Bone marrow (tissue), 2 donors: ENCODE results near the gene NUBP1.
"Not testable (repeated sequence)": the region's sequence is repeated elsewhere in the genome, so short reads cannot be mapped to it uniquely, and the experiment has no call there.

Experiments
- DNase-seq, 2 donors: peaks; one replicate each; lab custom pipeline; 2025; lab: John Stamatoyannopoulos, UW

The NUBP1 gene

DNA sequence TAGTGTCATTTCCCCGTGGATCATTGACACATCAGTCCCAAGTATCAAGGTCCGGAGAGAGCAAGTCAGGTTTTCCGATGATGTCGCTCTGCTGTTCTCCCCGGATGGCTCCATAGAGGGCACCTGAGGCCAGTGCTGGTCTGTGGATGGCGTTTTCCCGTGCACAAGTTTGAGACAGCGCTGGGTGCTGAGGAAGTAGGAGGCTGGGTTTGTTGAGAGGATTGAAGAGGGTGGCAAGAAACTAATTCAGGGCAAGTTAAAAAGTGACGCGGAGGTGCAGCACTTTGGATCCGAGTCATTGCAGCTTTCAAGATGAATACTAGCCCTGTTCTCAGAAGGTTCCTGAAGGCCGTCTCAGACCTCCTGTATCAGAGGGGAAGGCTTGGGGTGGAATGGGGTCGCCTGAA is 7.7 kb downstream of the NUBP1 start:
- no peak for DNase-seq

DNA sequence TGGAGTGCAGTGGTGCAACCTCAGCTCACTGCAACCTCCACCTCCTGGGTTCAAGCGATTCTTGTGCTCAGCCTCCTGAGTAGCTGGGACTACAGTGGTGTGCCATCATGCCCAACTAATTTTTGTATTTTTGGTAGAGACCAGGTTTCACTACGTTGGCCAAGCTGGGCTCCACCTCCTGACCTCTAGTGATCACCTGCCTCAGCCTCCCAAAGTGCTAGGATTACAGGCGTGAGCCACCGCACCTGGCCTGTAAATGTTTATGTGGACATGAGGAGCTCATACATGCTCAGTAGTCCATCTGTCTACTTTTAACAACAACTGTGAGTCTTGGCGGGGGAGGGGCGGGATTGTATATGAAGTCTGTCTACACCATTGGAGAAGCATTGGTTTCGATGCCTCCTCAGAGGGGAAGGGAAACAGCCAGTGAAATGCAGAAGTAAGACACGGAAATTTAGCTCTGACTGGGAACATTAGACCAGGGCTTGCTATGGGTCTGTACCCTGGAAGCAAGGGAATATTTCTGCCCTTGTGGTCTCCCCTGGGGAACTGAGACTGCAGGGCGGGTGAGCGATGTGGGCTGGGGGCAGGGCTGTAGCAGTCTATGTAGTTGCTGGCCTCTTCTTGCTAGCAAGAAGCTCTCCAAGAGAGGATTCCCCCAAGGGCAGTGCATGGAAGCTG is 9.3 kb downstream of the NUBP1 start:
- peak; percentile 29 to 39 for DNase-seq

DNA sequence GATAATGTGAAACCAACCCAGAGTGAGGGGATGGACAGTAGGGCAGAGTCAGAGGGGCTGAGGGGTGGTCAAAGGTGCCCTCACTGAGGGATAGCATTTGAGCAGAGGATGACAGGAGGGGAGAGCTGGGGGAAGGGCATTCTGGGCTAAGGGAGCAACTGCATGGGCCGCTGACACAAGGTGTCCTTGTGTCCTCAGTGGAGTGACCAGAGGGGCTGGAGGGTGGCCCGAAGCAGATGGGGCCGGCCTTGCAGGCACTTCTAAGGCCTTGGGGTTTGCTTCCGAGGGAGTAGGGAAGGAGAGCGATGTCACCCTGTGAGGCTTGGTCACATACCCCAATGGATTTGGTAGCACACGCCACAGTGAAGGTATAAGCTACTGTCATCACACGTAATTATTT is 10.0 kb downstream of the NUBP1 start:
- DNase-seq, result no peak

DNA sequence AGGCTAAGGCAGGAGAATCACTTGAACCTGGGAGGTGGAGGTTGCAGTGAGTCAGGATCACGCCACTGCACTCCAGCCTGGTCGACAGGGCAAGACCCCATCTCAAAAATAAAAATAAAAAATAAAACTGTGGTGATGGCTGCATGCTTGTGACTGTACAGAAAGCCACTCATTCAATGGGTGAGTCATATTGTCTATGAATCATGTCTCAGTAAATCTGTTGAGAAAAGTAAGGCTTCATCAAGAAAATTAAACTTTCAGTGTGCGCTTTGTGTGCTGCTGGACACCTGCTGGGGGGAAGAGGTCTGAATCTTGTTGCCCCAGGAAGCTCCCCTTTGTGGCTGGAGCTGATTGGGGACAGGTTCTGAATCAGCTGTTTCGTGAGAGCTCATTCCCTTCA is 11.3 kb downstream of the NUBP1 start:
- DNase-seq, result no peak

DNA sequence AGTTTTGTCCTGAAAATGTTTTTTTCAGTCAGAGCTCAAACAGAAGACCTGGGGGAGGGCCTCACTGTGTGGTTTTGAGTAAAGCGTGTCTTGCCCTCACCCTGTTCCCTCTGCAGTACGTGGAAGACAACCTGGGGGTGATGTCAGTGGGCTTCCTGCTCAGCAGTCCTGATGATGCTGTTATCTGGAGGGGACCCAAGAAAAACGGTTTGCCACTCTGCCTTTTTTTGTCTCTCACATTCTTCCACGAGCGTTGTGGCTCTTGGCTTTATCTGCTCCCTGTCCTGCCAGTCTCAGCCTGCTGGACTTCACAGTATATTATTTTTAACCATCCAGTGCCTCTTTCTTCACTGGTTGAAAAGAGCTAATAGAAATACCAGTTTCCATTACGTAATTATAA is 12.9 kb downstream of the NUBP1 start:
- no peak for DNase-seq

DNA sequence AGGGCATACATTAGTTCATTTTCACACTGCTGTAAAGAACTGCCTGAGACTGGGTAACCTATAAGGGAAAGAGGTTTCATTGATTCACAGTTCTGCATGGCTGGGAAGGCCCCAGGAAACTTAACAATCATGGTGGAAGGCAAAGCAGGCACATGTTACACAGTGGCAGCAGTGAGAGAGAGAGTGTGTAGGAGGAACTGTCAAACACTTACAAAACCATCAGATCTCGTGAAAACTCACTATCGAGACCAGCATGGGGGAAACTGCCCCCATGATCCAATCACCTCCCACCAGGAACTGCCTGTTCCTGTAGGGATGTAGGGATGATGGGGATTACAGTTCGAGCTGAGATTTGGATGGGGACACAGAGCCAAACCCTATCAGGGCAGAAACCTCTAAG is 17.2 kb downstream of the NUBP1 start:
- no peak for DNase-seq

DNA sequence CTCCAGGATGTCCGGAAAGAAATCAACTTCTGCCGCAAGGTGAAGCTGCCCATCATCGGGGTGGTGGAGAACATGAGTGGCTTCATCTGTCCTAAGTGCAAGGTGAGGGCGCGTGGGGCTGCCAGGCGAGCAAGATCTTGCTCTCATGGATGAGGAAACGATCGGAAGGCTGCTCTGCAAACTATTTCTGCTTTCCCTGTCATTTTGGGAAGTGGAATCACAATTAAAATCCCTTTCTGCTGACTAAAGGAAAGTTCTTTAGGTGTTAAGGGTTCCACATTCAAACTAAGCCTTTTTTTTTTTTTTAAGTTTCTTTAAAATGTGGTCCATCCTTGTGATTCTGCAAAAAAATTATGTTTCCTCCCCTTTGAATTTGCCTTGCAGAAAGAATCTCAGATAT is 17.7 kb downstream of the NUBP1 start:
- no peak for DNase-seq

DNA sequence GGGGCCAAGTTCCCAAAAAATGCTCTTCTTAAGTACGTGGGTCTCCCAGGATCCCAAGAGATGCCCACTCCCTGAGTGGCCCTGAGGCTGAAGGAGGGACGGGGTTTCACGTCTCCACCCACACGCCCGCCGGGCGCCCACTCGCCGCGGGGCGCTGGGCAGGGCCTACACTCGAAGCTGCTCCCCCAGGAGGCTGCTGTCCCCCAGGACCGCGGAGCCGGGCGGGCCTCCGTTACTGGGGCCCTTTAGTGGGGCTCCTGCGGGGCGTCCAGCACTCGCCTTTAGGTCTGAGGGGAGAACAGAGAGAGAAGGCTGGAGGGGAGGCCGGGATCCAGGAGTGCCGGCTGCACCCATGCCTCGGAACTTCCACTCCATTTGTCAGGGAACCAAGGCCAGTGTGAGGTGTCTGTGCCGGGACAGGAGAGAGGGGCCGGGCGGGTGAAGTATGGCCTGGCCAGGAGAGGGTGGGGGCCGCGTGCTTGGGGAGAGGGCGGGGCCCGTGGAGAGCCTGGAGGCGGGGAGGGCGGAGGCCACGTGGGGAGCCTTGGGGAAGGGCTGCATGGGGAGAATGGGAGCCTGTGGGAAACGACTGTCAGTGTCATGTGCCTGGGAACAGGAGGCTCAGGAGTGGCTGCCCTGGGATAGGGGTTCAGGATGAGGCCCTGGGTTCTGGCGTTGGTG is 18.8 kb downstream of the NUBP1 start:
- no peak for DNase-seq

DNA sequence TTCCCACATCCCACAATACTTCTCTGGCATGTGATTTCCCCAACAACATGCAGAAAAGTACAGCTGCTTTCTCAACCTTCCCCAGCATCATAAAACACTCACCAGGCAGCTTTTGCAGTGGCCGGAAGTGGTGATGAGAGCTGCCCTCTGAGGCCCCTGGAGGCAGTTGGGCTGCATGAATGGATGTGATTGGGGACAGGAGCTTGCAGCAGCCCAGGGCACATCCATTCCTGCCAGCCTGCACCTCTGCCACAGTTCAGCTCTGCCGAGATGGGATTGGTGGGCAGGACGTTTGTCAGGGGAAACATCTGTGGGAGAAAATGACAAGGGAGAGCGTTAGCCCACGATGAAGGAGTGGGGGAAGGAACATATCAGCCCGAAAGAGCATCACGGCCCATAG is 19.8 kb downstream of the NUBP1 start:
- no peak for DNase-seq

DNA sequence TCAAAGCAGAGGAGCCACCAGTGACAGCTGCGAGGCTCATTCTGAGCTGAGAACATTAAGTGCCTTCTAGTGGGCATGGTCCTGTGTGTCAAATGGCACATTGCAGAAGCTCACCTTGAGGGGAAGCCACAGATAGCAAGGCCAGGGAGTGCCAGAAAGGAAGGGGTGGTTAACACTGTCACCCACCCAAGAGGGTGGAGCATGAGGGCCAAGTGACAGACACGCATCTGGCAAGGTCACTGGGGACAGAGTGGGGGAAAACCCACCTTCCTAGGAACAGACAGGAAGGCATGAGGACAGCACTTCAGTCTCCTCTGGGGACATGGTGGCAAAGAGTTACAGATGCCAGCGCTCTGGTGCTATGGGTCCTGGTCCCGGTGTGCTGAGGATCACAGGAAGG is 22.1 kb downstream of the NUBP1 start:
- DNase-seq, result no peak

DNA sequence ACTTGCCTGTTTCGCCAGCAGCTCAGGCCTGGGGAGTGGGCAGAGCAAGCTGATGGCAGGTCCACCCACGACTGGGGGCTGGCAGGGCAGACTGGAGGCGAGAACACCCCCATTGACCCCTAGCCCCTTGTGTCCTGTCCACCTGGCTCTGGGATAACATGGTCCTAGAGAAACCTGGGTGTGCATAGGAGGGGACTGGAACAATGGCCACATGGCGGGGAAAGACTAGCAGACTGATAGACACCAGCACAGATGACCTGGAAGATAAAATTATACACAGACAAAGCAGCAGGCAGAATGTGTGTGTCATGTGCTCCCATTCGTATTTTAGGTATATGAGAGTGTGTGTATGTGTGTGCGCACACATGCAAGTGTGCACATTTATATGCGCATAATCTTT is 23.5 kb downstream of the NUBP1 start:
- DNase-seq, result no peak

DNA sequence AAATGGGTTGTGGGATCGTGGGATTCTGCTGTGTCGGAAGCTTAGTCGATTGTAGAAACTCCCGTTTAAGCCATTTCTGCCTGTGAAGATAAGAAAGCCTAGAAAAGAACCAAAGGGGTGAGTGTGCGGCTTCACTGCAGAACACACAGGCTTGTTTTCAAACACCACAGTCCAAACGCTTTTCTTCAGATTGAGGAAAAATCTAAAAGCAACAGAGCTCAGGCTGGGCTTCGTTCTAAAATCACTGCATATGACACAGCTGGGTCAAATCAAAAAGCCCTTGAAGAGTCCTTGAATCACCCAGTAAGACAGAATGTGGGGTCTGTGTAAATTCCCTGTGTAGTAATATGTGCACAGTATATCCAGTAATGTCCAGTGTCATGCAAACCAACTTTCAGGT is 25.7 kb downstream of the NUBP1 start:
- no peak for DNase-seq

DNA sequence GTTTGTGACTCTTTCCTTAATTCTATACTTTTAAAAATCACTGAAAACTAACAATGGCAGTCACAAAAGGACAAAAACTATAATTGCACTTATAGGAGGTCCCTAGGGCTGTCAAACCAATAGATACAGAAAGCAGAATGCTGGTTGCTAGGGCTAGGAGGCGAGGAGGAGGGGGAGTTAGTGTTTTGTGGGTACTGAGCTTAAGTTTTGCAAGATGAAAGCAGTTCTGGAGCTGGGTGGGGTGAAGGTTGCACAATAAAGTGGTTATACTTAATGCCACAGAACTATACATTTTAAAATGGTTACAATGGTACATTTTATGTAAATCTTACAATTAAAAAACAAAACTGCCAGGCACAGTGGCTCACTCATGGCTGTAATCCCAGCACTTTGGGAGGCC is 27.3 kb downstream of the NUBP1 start:
- DNase-seq, result peak in 1 of 2 donors; percentile 61

DNA sequence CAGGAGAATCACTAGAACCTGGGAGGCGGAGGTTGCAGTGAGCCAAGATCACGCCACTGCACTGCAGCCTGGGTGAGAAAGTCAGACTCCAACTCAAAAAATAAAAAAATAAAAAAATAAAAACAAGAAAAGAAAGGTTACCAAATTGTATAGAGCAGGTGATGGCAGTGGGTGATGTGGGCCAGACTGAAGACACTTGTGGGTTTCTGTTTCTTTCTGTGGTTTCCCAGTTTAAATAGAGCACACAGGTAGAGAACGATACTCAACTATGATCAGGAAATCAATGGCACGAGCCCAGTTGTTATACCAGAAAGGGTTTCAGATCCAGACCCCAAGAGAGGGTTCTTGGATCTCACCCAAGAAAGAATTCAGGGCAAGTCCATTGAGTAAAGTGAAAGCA is 32.6 kb downstream of the NUBP1 start:
- no peak for DNase-seq

DNA sequence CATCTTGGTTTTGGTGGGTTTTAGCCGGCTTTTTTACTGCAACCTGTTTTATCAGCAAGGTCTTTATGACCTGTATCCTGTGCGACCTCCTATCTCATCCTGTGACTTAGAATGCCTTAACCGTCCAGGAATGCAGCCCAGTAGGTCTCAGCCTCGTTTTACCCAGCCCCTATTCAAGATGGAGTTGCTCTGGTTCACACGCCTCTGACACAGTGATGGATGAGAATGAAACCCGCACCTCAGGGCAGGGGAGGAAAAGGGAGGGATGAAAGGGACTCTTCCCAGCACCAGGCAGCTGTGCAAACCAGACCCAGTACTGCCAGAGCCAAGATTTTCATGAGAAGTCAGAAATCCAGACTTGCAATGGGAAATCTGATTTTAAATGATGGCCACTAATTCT is 33.3 kb downstream of the NUBP1 start:
- DNase-seq, result not testable (repeated sequence)

DNA sequence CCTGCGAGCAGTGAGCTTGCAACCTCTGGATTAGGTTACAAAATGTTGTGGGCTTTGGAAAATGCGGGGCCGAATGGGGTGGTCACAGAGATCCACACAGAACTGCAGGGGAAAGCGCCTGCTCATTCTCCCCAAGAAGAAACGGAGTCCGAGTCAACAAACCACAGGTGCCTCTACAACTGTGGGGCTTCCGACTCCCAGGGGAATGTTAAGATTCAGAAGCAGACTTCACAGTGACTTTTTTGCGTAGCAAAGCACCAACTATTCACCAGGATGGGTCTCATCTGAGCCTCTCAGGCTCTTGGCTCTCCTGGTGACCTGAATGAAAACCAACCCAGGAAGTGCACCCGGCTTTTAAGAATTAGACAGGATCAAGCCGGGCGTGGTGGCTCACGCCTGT is 33.7 kb downstream of the NUBP1 start:
- no peak for DNase-seq

DNA sequence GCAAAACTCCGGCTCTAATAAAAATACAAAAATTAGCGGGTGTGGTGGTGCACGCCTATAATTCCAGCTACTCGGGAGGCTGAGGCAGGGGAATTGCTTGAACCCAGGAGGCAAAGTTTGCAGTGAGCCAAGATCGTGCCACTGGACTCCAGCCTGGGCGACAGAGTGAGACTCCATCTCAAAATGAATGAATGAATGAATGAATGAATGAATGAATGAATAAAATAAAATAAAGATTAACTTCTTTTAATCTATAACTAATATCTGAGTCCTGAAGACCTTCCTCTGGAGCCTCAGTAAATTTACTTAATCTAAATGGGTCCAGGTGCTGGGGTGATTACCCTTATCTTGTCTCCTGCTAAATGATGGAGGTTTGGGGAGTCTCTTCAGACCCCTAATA is 36.3 kb downstream of the NUBP1 start:
- not testable (repeated sequence) for DNase-seq

DNA sequence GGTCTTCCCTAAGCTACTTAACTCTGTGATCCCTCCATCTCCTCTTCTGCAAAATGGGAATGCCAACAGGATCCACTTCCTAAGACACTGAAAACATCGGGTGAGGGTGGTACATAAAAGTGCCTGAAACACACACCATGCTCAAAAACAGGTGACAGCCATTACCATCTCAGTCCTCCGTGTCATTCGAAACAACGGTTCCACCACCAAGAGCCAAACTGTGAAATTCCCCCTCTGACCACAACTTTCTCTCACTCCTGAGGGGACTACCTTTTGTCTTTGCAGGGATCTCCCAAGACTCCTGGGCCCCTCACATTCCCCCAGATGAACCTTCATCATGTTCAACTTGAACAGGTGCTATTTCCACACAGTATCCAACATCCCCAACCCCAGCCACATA is 37.0 kb downstream of the NUBP1 start:
- no peak for DNase-seq

DNA sequence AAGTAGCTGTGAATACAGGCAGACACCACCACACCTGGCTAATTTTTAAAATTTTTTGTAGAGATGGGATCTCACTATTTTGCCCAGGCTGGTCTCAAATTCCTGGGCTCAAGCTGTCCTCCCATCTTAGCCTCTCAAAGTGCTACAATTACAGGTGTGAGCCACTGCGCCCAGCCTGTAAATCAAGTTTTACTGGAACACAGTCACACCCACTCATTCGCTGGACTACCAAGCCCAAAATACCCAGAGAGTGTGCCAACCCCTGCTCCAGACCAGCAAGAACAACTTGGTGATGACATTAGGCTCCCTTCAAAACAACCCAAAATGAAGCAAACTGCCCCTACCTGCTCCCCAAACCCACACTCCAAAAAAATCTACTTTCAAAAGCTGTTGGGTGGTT is 39.0 kb downstream of the NUBP1 start:
- DNase-seq, result no peak

DNA sequence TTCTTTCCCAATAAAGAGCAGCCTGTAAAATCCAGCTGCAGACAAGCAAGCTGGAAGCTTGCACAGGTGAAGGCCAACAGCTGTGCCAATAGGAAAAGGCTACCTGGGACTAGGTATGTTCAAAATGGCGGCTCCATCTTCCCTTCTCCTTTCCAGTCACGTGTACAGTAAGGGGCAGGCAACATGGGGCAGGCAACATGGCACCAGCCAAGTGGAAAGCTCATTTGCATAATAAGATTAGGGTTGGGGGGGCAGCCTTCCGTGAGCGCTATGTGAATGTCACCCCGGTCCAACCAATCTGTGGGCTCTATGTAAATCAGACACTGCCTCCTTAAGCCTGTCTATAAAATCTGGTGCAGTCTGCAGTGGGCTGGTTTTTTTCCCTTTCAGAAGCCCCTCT is 43.7 kb downstream of the NUBP1 start:
- DNase-seq, result no peak

DNA sequence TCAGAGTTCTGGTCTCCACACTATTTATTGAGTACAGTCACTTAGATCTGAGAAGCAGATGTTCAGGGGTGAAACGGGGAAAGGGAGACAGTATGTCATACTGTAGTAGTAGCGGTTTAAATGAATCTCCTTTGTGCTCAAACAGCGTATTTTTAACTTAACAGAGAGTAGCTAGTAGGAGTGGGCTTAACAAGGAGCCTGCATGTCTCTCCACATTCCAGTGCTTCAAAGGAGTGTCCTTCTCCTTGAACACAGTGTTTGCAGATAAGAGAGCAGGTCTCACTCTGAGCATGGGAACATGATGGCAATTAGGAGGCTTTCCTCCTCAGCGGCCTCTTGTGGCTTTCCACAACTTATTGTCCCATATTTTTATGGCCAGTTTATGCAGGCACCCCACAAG is 45.0 kb downstream of the NUBP1 start:
- DNase-seq, result not testable (repeated sequence)

DNA sequence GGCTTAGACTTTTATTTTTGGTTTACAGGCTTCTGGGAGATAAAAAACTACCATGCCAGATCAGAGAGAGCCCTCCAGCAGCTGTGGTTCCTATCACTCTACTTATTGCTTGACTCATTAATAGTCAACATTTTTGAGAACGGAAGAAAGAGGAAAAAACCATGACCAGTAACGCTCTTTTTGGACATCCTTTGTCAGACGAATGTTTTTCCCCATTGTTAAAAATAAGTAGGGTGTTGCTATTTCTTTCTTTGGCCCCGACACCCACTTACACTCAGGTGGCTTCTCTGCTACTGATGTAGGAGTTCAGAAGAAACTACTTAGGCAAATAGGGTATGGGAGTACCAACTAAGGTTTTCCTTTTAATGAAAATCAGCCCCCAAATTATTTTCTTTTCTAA is 47.4 kb downstream of the NUBP1 start:
- DNase-seq, result no peak

DNA sequence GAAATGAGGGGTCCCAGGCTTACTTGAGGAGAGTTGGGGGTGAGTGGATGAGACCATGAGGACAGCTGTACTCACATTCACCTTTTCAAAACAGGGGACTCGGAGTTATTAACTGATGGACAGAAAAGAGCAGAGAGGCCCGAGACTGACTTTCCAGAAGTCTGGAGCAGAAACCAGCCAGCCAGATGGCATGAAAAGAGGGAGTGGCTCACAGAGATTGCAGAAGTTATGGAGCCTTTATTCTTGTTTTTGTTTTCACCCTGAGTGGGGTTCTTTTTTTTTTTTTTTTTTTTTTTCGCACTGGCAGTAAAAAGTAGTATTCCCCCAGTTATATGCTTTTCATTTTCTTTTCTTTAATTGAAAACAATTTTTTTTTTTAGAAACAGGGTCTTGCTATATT is 56.1 kb downstream of the NUBP1 start:
- no peak for DNase-seq

DNA sequence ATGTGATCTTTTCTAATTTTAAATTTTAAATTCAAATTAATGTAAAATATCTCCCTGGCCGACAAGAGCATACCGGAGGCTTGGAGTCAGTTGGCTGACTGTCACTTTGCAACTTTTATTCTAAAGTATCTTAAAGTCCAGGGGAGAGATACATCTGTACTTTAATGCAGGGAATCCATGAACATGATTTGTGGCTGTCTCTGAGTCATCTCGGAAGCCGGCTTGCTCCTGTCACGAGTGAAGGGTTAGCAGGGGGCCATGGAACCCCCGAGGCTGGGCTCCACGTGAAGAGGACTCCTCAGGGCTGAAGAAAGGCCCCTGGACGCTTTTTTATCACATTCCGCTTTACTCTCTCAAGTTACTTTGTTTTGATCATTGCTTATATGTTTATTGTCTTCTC is 61.7 kb downstream of the NUBP1 start:
- no peak for DNase-seq
